GM19395 (cell line): ENCODE data around the gene MFF.

ENCODE experiments used
- ATAC-seq: cut with Tn5 transposase; IDR thresholded peaks from one replicate; pipeline ENCODE4 v1.9.1; 2021; ENCODE audit warnings: mild to moderate bottlenecking, moderate library complexity; ENCODE audit not compliant: unreplicated experiment

The MFF gene

DNA sequence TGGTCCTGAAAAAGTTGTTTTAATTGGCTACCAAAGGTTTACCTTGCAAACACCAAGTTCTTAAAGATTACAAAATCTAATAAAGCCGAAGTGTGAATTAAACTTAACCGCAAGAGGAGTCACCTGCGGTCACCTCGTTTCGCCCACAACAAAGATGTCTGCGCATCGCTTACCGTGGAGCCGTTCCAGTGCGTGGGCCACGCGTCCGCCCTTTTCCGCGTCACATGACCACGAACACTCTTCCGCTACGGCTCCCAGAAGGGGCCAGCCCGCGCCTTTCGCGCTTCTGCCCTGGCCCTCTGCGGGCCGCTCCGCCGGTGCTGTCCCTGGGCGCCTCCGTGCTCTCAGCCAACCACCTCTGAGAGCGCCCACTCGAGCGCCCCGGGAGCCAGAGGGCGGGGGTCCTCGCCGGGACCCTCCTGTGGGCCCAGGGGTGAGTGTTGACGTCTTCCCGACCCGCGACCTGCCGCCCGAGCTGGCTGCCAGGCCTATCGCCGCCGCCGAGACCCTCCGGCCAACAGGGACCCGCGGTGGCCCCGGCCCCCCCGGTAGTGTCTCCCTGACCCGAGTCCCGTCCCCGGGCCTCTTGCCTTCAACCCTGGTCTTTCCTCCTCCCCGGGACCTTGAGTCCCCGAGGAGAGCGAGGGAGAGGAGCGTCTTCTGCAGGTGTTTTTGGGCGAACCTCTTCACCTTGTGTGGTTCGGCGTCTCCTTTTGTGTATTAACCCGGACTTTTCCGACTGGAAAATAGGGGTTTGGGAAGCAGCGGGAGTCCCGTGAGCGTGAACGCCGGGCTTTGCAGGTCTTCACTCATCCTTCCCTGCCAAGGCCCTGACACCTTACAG, at the start of gene MFF:
Gene MFF, plus strand, starts transcription at position 257 of the 844 bp plus-strand sequence. CDS start 5,415 bp downstream, outside the sequence.
- peak; percentile 97 for ATAC-seq

GRCh38 chr2:227280895-227281294, 44.2 kb upstream of the MFF start:
- no peak for ATAC-seq

DNA sequence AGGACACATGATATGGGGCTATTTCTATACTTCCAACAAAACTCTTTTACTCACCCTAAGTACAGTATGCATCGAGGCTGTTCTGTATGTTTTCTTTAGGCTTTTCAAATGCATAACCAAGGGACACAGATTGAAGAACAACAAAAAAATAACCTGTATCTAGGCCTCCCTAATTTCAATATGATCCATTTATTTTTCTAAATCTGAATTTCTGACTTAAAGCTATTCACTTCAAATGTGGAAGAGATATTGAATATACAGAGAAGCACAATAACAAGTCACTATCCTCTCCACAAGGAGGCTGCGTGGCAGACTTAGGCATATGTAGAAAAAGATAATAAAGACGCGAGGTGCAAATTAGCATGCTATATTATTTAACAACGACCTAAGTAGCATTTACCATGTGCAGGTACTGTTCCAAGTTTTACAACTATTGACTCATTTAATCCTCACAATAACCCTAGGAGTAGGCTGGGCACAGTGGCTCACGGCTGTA, 39.3 kb upstream of the MFF start:
- ATAC-seq: no peak

GRCh38 chr2:227287771-227288170, 37.3 kb upstream of the MFF start:
- no peak for ATAC-seq

GRCh38 chr2:227292314-227292713, 32.7 kb upstream of the MFF start:
- no peak for ATAC-seq

DNA sequence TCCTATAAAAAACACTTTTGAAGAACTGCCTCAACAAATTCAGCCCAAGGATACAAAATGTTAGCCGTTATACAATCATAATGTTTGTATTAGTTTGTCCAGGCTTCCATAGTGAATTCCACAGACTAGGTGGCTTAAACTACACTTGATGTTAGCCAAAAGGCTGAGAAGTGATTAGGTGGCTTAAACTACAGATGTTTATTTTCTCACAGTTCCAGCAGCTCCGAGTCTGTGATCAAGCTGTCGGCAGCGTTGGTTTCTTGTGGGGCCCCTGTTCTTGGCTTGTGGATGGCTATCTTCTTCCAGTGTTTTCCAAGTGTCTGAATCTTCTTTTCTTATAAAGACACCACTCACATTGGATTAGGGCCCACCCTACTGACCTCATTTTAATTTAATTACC, 31.5 kb upstream of the MFF start:
- ATAC-seq: no peak

DNA sequence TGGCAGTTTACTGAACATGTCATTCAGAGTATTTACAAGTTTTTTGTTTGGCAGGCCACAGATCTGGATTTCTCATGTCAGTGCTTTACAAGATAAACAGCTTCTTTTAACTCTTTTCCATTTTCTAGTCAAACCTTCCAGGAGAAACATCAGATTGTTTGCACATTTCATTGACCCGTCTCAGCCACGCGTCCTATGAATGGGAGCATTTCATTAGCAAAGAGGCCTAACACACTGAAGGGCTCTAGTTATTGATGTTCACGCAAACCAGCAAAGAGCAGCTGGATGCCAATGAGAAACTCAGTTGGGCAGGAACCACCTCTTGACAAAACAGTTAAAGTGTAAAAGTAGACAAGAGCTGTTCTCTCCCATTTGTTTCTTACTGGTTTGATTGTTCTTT, 29.2 kb upstream of the MFF start:
- ATAC-seq: no peak

DNA sequence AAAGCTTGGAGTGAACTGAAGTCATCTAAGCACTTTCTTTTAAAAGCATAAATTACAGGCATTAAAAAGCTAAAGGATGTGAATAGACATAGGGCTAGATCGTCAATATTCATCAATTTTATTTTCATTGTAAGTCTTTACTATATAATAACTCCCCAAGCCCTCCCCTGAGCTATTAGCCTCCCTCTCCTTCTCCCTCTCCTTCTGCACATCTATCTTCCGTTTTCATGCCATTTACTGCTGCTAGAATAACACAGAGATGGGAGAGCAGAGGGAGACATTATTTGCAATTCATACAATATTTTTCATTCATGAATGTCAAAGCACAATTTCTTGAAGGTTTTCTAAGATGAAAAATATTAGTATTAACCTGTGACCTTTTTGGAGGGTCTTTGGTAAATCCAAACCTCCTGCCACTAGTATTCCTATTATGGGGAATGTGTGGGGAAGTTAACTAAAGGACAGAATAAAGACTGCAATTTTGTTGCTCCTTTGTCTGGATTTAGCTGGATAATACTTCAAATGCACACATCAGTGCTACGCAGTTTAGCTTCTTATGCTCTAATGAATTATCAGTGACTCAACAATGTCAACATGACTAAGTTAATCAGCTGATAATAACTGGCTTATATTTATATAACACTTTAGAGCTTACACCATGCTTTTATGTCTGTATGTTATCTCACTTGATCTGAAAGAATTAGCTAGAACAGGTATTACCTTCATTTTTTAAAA, 28.2 kb upstream of the MFF start:
- no peak for ATAC-seq

- ATAC-seq: no peak
Observed at GRCh38 chr2:227301523-227301922, 23.5 kb upstream of the MFF start.

- ATAC-seq: peak; percentile 87
Observed at GRCh38 chr2:227308784-227309183, 16.3 kb upstream of the MFF start.

DNA sequence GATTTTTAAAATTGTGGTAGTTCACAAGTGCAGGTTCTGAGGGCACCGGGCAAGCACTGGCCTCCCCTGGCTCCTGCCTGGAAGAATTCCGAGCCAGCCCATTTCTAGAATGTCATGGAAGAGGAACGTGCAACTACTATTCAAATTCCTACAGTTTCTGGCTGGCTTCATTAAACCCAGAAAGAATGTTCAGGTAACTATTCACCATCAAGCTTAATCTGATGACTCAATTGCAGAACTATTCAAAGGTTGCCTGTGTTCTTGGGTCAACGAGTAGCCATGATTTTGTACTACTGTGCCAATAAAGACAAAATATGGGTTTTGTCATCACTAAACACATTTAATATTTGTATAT, 14.3 kb upstream of the MFF start:
- ATAC-seq: no peak

GRCh38 chr2:227311861-227312506, 13.1 kb upstream of the MFF start:
- no peak for ATAC-seq

- ATAC-seq: no peak
Observed at GRCh38 chr2:227312579-227312978, 12.5 kb upstream of the MFF start.

- no peak for ATAC-seq
Observed at GRCh38 chr2:227313310-227313709, 11.7 kb upstream of the MFF start.

GRCh38 chr2:227317834-227318233, 7.2 kb upstream of the MFF start:
- no peak for ATAC-seq

DNA sequence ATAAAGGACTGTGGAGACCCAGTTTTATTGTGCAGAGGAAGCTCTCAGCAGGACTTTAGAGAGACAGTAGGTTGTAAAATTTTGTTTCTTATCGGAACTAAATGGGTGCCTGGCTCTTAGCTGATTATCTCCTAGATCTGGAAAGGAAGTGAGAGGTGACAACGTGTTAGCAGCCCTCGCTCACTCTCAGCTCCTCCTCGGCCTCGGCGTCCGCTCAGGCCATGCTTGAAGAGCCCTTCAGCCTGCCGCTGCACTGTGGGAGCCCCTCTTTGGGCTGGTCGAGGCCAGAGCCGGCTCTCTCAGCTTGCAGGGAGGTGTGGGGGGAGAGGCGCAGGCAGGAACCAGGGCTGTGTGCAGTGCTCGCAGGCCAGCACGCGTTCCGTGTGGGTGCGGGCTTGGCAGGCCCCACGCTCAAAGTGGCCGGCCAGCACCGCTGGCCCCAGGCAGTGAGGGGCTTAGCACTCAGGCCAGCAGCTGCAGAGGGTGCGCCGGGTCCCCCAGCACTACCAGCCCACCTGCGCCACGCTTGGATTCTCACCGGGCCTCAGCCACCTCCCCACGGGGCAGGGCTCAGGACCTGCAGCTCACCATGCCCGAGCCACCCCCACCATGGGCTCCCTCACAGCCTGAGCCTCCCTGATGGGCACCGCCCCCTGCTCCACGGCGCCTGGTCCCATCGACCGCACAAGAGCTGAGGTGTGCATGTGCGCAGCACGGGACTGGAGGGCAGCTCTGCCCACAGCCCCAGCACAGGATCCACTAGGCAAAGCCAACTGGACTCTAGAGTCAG, 4.6 kb upstream of the MFF start:
- ATAC-seq: no peak

DNA sequence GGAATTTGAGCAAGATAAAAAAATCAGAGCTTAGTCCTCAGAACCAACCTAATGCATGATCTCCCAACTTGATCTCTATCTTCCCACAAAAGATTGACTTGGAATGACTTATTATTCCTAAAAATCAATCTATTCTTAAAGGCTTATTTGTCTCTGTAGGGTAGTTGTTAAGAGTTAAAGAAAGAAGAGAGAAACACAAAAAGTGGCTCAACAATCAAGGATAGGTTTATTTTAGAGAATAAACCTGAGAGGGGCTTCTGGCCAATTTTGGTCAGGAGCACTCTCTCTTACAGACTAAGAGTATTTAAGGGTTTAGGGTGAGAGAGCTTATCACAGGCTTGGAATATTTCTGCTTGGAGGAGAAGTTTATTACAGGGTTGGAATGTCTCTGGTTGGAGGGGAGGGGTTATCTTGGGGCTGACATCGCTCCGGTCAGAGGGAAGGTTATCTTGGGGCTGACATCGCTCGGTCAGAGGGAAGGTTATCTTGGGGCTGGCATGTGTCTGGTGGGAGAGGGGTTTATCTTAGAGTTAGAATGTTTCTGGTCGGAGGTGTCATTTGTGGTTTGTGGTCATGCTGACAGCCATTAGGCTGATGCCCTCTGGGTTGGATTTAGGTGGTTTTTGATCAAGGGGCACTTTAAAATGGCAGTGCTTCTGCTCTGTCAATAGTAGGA, 2.4 kb upstream of the MFF start:
- no peak for ATAC-seq

DNA sequence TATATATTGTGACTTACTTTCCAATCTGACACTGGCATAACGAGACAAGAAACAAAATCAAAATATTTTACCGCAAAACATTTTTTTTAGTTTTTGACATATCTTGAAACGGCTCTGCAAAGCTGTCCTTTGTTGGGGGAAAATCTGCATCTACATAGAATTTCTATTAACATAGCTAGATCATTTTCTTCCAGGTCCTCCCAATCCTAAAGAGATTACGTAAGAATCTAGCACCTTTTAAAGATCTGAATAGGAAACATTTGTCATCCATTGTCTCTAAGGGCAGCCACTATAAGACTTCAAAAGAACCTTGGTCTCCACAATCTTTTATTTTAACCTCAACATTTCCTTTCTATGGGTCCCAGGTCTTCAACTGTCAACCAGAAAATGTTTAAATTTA, 1.2 kb upstream of the MFF start:
- no peak for ATAC-seq

- ATAC-seq: peak; percentile 20
Observed at GRCh38 chr2:227324642-227324994, 433 bp upstream of the MFF start.

GRCh38 chr2:227325839-227326195, 766 bp downstream of the MFF start:
- peak; percentile 19 for ATAC-seq
